ENCODE measurements around the gene TRDN.

- no peak for TF ChIP-seq SUZ12 (IDR thresholded peaks at IDR 0.05; ENCODE audit: extremely low read depth, insufficient read depth, insufficient read length)
- TF ChIP-seq YY1 (IDR thresholded peaks at IDR 0.05; ENCODE audit: insufficient read depth, insufficient read length), result no peak
Observed at GRCh38 chr6:123201869-123202372, 434.8 kb downstream of the TRDN start.

Measured in NT2/D1 (cell line).